ENCODE measurements around the gene HMCN2. TPM values are rescaled to one million over a fixed set of nuclear protein-coding genes. Genes with fewer than 3 reads are reported as not detected.

The HMCN2 gene
- total and polyA plus RNA-seq, 2 of the 4 experiments (the other 2 are of a cell fraction) = 0.02 TPM; not detected in 1

DNA sequence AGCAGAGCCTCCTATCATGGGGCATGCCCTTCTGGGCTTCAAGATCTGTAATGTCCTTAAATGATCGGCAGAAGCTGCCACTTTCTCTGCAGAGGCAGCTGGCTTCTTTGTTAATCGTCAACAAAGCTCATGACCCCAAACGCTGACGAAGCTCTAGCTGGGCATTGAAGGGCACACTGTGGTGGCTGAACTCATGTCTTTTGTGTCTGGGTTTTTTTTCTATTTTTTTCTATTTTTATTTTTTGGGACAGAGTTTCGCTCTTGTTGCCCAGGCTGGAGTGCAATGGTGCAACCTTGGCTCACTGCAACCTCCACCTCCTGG lies 114.0 kb downstream of the HMCN2 start:
- H3K4me1 ChIP-seq (ENCODE audit: control insufficient read depth, insufficient read depth, low read length) = no peaks in the 10 kb centered on the region
- BruUV-seq (replicated peaks) = no TSS peak

More for the DNA sequence above, 114.0 kb downstream of the HMCN2 start:
- no peak overlapping the region for H2BK15ac ChIP-seq (ENCODE audit: low read depth, low read length)
- POLR2A ChIA-PET (ENCODE audit: unreplicated experiment) = no interaction called here
- no peak overlapping the region for H3K56ac ChIP-seq (ENCODE audit: extremely low read depth, insufficient read depth, low read length)
- H3K27me3 ChIP-seq (ENCODE audit: control insufficient read depth, insufficient read depth, low read length) = peaks cover 51% of the 10 kb centered on the region
- no peak overlapping the region for H3K18ac ChIP-seq (ENCODE audit: low read depth, low read length)
- no peak overlapping the region for H3K9ac ChIP-seq (ENCODE audit: low read depth, low read length)
- in situ Hi-C loops (cut with MboI; ENCODE audit: low sequenced_read_pairs) (no loop called here), dilution Hi-C loops (cut with HindIII; ENCODE audit: low sequenced_read_pairs, unreplicated experiment) (no loop called here), intact Hi-C loops (cut with micrococcal nuclease) (no loop called here)
- H3K23ac ChIP-seq (ENCODE audit: low read depth, low read length) = no peak overlapping the region; the same call in 1 of the 2 replicates
- TF ChIP-seq RCOR1 (IDR thresholded peaks at IDR 0.05; ENCODE audit: insufficient replicate concordance, low read length) (no peak), MAZ (IDR thresholded peaks at IDR 0.05; ENCODE audit: borderline replicate concordance, low read depth, low read length) (no peak)
- TF ChIP-seq, protein P1, sequence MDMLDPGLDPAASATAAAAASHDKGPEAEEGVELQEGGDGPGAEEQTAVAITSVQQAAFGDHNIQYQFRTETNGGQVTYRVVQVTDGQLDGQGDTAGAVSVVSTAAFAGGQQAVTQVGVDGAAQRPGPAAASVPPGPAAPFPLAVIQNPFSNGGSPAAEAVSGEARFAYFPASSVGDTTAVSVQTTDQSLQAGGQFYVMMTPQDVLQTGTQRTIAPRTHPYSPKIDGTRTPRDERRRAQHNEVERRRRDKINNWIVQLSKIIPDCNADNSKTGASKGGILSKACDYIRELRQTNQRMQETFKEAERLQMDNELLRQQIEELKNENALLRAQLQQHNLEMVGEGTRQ (IDR thresholded peaks at IDR 0.05; ENCODE audit: low read depth, low read length) = no peak
- ATAC-seq (ENCODE audit: low read depth) = no peak
- H2AFZ ChIP-seq (replicated peaks; ENCODE audit: low read length, poor library complexity) = no peak overlapping the region
- H2BK5ac ChIP-seq (ENCODE audit: low read depth, low read length, poor library complexity, severe bottlenecking) = no peak overlapping the region
- H3K4me3 ChIP-seq (ENCODE audit: insufficient read depth, low read depth, low read length) = no peak overlapping the region
- no peak overlapping the region for H3K27ac ChIP-seq (ENCODE audit: insufficient read depth, low read length)
- H4K8ac ChIP-seq (ENCODE audit: low read depth in 2 of 2, low read length in 2 of 2) = no peak overlapping the region
- H3K4me2 ChIP-seq (ENCODE audit: low read depth, low read length) = no peak overlapping the region
- no peak overlapping the region for H3K14ac ChIP-seq (replicated peaks; ENCODE audit: low read depth, low read length)
- H4K91ac ChIP-seq (ENCODE audit: insufficient read depth, low read depth, low read length) = no peak overlapping the region
- H2AK5ac ChIP-seq (ENCODE audit: low read depth, low read length) = no peak overlapping the region
- H3K36me3 ChIP-seq (ENCODE audit: control insufficient read depth, insufficient read depth, low read length) = no peaks in the 10 kb centered on the region
- no peak overlapping the region for H3K4ac ChIP-seq (ENCODE audit: low read depth, low read length)
- H4K20me1 ChIP-seq (ENCODE audit: insufficient read depth, low read length) = no peaks in the 10 kb centered on the region; the same call in 1 of the 2 replicates
- H2BK20ac ChIP-seq (ENCODE audit: low read depth, low read length) = no peak overlapping the region
- H3K9me1 ChIP-seq (ENCODE audit: insufficient read depth, low read length) = no peaks in the 10 kb centered on the region
- no peaks in the 10 kb centered on the region for H3K9me3 ChIP-seq (ENCODE audit: control insufficient read depth, insufficient read depth, low read length)
- CTCF ChIA-PET = no interaction called here
- no peaks in the 10 kb centered on the region for H3K79me1 ChIP-seq (ENCODE audit: low read depth in 1 of 2, low read length in 2 of 2)
- no CpG with 5 or more reads among the region's 5 CpGs for WGBS, 2 experiments (ENCODE audit: extremely low coverage in 2 of 2, insufficient read length in 1 of 2)
- no peak overlapping the region for H2AK9ac ChIP-seq (replicated peaks; ENCODE audit: low read depth, low read length, poor library complexity)
- no peak overlapping the region for H4K5ac ChIP-seq (ENCODE audit: low read depth, low read length)
- no peak for DNase-seq
- H2BK120ac ChIP-seq (ENCODE audit: low read depth, low read length) = no peak overlapping the region
